HS-27A (cell line): ENCODE results near the gene TMEM176B.

Experiments used
- DNase-seq: peaks from one replicate; pipeline ENCODE4 v3.0.0-alpha.2; 2012; ENCODE audit warnings: low read depth, missing footprints

Gene TMEM176B

GRCh38 chr7:150799741-150800580 lies at the start of gene TMEM176B:
TMEM176B (minus strand) TSS chr7:150800364; CDS start chr7:150796569, 3,795 bp downstream.
- no peak for DNase-seq

- DNase-seq = no peak
These were observed 49.1 kb upstream of the TMEM176B start for GRCh38 chr7:150849204-150849775.

- DNase-seq = no peak
These were observed 48.5 kb upstream of the TMEM176B start for GRCh38 chr7:150848561-150849115.

- DNase-seq = no peak
These were observed 47.9 kb upstream of the TMEM176B start for GRCh38 chr7:150848111-150848510.

GRCh38 chr7:150847536-150847935 lies 47.4 kb upstream of the TMEM176B start:
- no peak for DNase-seq

- DNase-seq = no peak
These were observed 46.3 kb upstream of the TMEM176B start for GRCh38 chr7:150846291-150847115.

GRCh38 chr7:150845421-150845861 lies 45.3 kb upstream of the TMEM176B start:
- no peak for DNase-seq

- no peak for DNase-seq
These were observed 42.6 kb upstream of the TMEM176B start for GRCh38 chr7:150842716-150843115.

GRCh38 chr7:150842018-150842417 lies 41.9 kb upstream of the TMEM176B start:
- no peak for DNase-seq

- DNase-seq = no peak
These were observed 38.9 kb upstream of the TMEM176B start for GRCh38 chr7:150838965-150839650.

GRCh38 chr7:150835702-150836280 lies 35.6 kb upstream of the TMEM176B start:
- no peak for DNase-seq

GRCh38 chr7:150835019-150835418 lies 34.9 kb upstream of the TMEM176B start:
- no peak for DNase-seq

GRCh38 chr7:150831851-150832250 lies 31.7 kb upstream of the TMEM176B start:
- DNase-seq = no peak

- no peak for DNase-seq
These were observed 30.8 kb upstream of the TMEM176B start for GRCh38 chr7:150830937-150831336.

GRCh38 chr7:150829426-150829825 lies 29.3 kb upstream of the TMEM176B start:
- no peak for DNase-seq

GRCh38 chr7:150828384-150828783 lies 28.2 kb upstream of the TMEM176B start:
- no peak for DNase-seq

- DNase-seq = no peak
These were observed 26.1 kb upstream of the TMEM176B start for GRCh38 chr7:150826061-150826849.

GRCh38 chr7:150824379-150825177 lies 24.4 kb upstream of the TMEM176B start:
- no peak for DNase-seq

GRCh38 chr7:150823484-150824126 lies 23.4 kb upstream of the TMEM176B start:
- DNase-seq = no peak
